Bronchial epithelial cell (primary cell): ENCODE measurements around the gene CDK18. TPM values are rescaled to one million over a fixed set of nuclear protein-coding genes. Genes with fewer than 3 reads are reported as not detected.

Source experiments
- DNase-seq: peaks from one replicate; pipeline ENCODE4 v3.0.0-alpha.2; 2010; ENCODE audit warnings: low read depth
- FAIRE-seq: peaks from 2 replicates; lab custom pipeline; 2011; peaks lifted over from hg19 to GRCh38; lab: Jason Lieb, UNC
- H3K27me3 ChIP-seq: 2 replicates; pipeline ENCODE4 v1.5.1; 2011; ENCODE audit warnings: low read length; ENCODE audit not compliant: control insufficient read depth, insufficient read depth
- H3K36me3 ChIP-seq: 2 replicates; pipeline ENCODE4 v1.5.1; 2011; ENCODE audit warnings: low read length; ENCODE audit not compliant: control insufficient read depth, insufficient read depth
- H3K4me3 ChIP-seq: 2 replicates; pipeline ENCODE4 v1.5.1; 2011; ENCODE audit warnings: mild to moderate bottlenecking, low read depth, low read length, control low read depth
- CTCF ChIP-seq: IDR thresholded peaks from 2 replicates; pipeline ENCODE4 v1.5.1; 2011; ENCODE audit warnings: mild to moderate bottlenecking, moderate library complexity, low read length, control low read depth, inconsistent platforms; ENCODE audit not compliant: insufficient read depth, severe bottlenecking
- total RNA-seq: library from RNA; depleted of rRNA; stranded (reverse); fragments of >200 nt; gene quantifications from 2 replicates; pipeline ENCODE4 v1.2.1, GENCODE V29; 2014

The CDK18 gene
- total RNA-seq, 1 donor from 2014 or later = 1.8 TPM

- FAIRE-seq = no peak
Measured at GRCh38 chr1:205527931-205528330, 23.5 kb downstream of the CDK18 start.

GRCh38 chr1:205528446-205528886 lies 24.0 kb downstream of the CDK18 start:
- Histone ChIP-seq H3K36me3 (peaks cover 6% of the 10 kb centered on the region), H3K4me3 (no peak overlapping the region), H3K27me3 (no peaks in the 10 kb centered on the region)
- TF ChIP-seq CTCF = no peak
- no peak for DNase-seq
- no peak for FAIRE-seq

More at GRCh38 chr1:205527931-205528330, 23.5 kb downstream of the CDK18 start:
- Histone ChIP-seq H3K27me3 (no peaks in the 10 kb centered on the region), H3K36me3 (peaks cover 6% of the 10 kb centered on the region), H3K4me3 (no peak overlapping the region)
- no peak for DNase-seq
- TF ChIP-seq CTCF = no peak

GRCh38 chr1:205528887-205529825 lies 24.7 kb downstream of the CDK18 start:
- H3K27me3 ChIP-seq = no peaks in the 10 kb centered on the region
- TF ChIP-seq CTCF = peak; percentile 96
- peaks cover 6% of the 10 kb centered on the region for H3K36me3 ChIP-seq
- DNase-seq (no peak), FAIRE-seq (no peak)
- no peak overlapping the region for H3K4me3 ChIP-seq

GRCh38 chr1:205530116-205530515 lies 25.6 kb downstream of the CDK18 start:
- Histone ChIP-seq H3K27me3 (no peaks in the 10 kb centered on the region), H3K36me3 (peaks cover 6% of the 10 kb centered on the region), H3K4me3 (no peak overlapping the region)
- no peak for TF ChIP-seq CTCF
- FAIRE-seq (no peak), DNase-seq (no peak)

GRCh38 chr1:205531191-205532025 lies 26.9 kb downstream of the CDK18 start:
- Histone ChIP-seq H3K36me3 (peaks cover 4% of the 10 kb centered on the region), H3K27me3 (no peaks in the 10 kb centered on the region), H3K4me3 (no peak overlapping the region)
- no peak for DNase-seq
- no peak for FAIRE-seq
- TF ChIP-seq CTCF = no peak
